Fibroblast of skin of abdomen (primary cell): ENCODE measurements around the gene FRRS1.

ENCODE experiments used
- DNase-seq: peaks from one replicate; pipeline ENCODE4 v3.0.0-alpha.2; 2013

FRRS1 gene

DNA sequence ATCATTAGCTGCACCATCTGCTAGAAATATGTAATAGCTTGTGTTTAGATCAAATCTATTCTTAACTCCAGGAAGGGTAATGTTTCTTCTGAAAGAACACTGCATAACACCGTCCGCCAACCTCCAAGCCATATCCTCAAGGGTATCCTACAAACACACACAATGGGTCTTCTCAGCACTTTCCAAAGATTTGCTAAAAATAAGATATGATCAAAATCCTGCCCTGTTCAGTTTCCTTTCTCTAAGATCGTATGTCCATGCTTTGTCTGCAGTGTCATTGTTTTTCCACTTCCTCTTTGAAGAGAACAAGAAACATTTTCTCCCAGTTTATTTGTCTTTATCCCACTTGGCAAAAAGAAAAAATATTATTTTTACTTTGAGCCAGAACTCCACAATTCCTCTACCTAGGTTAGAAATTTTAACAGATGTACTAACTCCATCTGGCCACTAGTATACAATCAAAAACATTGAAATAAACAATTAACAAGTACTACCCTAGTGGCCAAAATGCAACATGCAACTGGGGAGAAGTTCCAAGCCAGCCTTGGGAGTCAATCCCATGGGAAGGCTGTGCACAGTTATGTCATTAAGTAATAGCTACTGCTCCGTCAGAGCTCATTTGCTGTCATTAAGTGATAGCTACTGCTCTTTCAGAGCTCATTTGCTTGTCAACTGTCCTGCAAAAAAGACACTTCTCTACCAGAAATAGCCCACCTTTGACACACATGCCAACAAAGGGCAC, 37.8 kb downstream of the FRRS1 start:
- DNase-seq = peak; percentile 42

DNA sequence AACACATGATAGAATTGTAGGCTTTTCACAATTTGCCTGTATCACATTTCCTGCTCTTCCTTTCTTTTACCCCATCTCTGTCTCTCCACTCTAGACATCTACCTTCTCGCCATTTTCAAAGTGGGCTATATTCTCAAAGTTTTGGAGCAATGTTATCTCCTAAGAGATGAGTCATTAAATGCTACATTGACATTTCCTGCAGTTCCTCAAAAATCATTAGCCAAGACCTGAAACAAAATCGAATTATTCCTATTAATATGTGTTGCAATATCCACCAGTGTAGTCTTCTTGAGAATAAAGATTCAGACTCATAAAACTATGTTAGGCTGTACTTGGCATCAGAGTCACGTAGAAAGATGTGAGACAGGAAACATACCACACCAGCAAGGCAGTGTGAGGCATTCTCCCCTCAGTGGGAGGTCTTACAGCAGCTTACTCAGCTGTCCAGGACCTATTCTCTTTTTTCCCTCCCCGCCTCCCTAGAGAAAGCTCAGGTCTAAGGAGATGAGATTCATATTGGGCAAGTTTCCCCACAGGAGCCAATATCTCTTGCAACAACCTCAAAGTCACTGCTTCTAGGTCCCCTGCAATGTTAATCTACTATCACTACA, 38.8 kb downstream of the FRRS1 start:
- peak; percentile 89 for DNase-seq

DNA sequence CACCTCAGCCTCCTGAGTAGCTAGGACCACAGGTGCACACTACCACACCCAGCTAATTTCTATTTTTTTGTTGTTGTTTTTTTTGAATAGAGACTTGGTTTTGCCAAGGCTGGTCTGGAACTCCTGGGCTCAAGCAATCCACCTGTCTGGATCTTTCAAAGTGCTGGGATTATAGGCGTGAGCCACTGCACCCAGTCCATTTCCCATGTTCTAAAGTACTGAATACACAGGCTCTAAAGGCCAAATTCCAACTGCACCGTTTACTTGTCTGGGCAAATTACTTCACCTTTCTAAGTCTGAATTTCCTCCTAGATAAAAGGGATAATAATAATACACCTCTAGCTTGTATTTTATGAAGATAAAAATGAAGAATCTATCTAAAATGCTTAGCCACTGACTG, 39.6 kb downstream of the FRRS1 start:
- no peak for DNase-seq

DNA sequence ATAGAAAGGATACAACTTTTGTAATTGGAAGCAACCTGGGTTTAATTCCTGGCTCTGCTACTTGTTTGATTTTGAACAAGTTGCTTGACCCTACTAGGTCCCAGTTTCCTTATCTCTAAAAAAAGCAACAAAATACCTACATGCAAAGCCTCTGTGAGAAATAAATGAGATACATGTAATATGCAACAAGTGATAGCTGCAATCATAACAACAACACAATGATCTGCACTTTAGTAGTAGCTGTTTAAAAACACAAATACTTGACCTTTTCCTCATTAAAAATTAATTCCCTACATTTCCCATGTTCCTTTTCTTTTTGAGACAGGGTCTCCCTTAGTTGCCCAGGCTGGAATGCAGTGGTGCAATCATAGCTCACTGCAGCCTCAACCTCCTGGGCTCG, 40.0 kb downstream of the FRRS1 start:
- DNase-seq = no peak

DNA sequence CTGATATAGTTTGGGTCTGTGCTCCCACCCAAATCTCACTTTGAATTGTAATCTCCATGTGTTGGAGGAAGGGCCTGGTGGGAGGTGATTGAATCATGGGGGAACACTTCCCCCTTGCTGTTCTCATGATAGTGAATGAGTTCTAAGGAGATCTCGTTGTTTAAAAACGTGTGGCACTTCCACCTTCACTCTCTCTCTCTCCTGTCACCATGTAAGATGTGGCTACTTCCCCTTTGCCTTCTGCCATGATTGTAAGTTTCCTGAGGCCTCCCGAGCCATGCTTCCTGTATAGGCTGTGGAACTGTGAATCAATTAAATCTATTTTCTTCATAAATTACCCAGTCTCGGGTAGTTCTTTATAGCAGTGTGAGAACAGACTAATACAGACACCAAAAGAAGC, 40.4 kb downstream of the FRRS1 start:
- no peak for DNase-seq

DNA sequence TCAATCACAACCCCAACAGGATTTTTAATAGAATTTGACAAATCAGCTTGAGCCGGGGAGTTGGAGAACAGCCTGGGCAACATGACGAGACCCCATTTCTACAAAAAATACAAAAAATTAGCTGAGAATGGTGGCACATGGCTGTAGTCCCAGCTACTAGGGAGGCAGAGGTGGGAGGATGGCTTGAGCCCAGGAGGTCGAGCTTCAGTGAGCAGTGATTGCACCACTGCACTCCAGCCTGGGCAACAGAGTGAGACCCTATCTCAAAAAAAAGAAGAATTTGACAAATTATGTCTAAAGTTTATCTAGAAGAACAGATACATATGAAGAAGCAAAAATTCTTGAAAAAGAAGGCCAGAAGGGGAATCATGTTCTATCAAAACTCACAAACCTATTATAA, 43.2 kb downstream of the FRRS1 start:
- DNase-seq = no peak

DNA sequence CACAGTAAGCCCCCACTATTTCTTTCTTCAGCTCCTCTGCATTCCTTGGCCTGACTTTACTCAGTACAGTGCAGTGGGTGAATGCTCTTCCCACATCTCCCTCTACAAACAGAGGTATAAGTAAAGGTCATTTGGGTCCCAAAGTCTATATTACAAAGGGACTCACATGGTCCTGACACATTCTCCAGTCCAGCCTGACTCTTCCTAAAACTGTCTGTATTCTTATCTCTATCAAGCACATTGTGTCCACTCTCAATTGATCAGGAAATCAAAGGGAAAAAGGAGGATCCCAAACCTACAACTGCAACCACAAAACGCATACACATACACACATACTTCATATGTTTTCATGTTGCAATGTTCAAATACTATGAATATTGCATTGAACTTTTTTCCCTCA, 49.4 kb downstream of the FRRS1 start:
- DNase-seq = no peak

DNA sequence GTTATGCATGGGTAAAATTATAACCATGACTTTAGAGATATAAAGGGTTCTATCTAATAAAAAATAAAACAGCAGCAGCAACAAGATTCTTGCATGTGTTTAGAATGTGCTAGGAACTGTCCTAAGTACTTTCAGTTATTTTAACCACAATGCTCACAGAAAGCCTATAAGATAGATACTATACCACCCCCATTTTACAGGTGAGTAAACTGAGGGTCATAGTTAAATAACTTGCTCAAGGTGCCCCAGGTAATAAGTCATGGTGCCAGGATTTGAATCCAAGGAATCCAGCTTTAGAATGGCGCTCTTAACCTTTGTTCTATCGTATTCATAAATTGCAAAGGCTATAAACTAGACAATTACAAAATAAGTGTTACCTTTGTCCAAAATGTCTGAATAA, 53.4 kb downstream of the FRRS1 start:
- no peak for DNase-seq

DNA sequence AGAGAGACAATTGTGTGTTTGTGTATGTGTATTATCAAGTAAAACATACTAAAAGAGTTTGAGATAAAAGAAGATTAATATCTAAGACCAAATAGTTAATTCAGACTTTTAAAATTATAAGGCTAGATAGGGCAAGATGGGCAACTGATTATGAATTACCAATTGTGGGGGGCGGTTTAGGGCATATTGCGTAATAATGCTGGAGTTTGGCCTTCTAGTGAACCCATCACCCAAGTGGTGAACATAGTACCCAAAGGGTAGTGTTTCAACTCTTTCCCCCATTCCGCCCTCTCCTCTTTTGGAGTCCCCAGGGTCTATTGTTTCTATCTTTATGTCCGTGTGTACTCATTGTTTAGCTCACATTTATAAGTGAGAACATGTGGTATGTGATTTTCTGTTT, 55.4 kb downstream of the FRRS1 start:
- DNase-seq = no peak

DNA sequence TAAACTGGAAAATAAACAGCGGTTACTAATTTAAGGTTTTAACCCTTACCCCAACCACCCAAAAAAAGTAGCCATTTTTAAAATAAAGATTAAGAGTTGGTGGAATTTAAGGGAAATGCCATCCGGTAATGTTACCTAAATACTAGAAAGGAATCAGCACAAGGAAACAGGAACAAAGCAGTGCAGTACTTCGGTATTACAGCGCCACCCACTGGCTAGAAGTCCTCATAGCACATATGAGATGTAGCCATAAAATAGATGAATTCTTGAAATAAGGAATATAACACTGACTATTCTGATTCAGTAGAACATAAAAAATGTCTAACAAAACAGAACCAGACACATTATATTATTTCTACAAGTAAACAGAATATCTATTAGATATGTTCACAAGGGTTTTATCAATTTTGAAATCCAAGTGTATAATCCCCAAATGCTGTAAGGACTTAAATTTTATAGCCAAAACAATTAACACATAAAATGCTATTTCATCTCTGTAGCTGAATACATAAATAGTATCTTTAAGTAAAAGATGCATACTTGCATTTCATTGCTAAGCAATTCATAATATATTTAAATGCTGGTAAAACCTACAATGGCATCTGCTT, 58.8 kb downstream of the FRRS1 start:
- DNase-seq = peak; percentile 55

DNA sequence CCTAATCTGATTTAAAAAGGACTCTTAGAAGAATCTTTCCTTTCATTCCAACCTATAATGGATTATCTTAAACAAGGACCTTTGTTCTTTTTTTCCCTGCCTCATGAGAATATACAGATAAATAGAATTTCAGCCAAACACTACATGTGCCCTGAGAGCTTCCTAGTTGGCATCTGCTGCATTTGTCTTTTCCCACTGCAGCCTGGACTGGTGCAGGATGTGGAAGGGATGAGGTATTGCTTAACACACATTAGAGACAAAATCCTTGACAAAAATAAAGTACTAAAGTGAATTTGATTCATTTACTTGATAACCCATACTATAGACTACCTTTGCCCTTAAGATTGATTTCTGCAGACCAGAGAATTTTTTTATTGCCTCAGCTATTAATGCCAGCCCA, 61.0 kb downstream of the FRRS1 start:
- DNase-seq = no peak

DNA sequence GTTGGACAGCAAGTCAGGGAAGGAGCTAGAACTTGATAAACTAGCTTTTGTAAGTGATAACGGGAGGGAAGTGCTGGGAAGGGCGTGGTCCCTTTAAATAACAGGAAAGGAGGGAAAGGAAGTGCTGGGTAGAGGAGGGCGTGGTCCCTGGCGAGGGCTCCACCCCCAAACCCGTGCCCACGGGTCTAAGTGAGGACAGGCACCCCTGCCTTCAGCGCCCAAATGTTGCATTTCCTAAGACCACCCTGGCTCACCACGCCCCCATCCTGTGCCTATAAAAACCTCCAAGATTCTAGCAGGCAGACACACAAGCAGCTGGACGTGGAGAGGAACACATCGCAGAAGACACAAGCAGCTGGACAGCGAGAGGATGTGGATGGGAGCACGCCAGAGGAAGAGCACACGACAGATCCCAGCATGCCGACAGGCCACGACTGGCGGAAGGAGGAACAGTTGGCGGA, 62.0 kb downstream of the FRRS1 start:
- no peak for DNase-seq

DNA sequence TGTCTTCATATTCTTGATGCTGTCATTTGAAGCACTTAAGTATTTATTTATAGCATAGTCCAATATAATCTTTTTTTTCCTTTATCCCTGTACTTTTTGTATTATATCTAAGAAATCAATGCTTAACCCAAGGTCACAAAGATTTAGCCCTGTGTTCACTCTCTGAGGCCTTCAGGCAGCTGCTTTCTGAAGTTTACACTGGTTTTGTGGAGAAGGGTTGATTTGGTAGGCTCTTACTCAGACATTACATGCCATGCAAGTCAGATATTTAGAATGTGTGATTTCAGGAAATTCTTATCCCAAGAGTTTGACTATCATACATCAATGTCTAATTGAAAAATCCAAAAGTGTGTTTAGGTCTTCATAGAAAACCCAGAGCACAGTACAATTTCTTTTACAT, 64.2 kb downstream of the FRRS1 start:
- DNase-seq = peak; percentile 13

DNA sequence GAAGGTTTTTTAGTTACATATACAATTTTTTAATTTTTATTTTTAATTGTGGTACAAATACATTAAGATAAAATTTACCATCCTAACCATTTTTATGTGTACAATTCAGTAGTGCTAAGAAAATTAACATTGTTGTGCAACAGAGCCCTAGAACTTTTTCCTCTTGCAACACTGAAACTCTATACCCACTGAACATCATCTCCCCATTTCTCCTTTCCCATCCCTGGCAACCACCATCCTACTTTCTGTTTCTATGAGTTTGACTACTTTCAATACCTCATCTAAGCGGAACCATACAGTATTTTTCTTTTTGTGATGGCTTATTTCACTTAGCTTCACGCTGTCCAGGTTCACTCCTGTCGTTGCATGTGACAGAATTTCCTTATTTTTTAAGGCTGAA, 66.4 kb downstream of the FRRS1 start:
- no peak for DNase-seq

DNA sequence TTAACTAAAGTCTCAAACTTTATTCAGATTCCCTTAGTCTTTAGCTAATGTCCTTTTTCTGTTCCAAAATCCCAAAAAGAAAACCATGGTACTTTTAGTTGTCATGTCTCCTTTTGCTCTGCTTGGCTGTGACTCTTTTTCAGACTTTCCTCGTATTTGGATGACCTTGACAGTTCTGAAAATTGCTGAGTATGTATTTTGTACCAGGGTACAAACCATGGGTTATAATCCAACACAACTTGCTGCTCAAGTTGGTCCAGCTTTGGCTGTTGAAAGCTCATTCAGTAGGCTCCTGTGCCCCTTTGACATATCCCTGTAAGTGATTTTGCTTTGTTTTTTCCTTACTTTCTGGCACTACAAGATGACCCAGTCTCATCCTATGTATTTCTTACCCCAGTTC, 68.9 kb downstream of the FRRS1 start:
- no peak for DNase-seq

DNA sequence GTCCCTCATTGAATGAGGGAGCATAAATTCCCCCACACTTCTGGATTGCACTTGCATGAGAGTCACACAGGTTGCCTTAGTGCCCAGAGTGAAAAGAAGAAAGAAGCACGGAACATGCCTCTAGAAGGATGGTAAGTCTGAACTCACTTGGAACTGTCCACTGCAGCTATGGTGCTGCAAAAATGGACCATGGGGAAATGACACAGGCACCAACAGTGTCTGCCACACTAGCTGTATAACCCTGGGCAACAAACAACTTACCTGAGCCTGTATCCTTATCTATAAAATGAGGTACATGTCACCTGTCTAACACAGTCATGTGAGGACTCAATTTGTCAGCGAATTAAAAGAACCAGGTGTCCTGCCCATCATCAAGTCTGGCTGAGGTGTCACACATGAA, 69.8 kb downstream of the FRRS1 start:
- no peak for DNase-seq

DNA sequence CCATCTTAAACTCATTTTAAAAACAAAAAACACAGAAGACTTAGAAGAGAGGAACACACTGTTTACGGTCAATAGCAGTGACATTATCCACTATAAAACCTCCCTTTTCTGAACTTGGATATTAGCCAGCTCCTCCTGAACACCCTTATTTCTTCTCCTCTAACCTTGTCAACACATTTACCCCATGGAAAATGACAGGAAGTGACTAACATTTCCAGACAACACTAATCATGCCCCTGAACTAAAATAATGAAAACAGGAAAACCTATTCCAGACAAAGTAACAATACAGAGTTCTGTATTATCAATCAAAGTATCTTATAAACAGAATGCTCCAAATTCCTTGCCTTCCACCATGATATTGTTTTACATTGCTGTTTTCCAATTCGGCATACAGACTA, 75.3 kb downstream of the FRRS1 start:
- DNase-seq = peak; percentile 45

DNA sequence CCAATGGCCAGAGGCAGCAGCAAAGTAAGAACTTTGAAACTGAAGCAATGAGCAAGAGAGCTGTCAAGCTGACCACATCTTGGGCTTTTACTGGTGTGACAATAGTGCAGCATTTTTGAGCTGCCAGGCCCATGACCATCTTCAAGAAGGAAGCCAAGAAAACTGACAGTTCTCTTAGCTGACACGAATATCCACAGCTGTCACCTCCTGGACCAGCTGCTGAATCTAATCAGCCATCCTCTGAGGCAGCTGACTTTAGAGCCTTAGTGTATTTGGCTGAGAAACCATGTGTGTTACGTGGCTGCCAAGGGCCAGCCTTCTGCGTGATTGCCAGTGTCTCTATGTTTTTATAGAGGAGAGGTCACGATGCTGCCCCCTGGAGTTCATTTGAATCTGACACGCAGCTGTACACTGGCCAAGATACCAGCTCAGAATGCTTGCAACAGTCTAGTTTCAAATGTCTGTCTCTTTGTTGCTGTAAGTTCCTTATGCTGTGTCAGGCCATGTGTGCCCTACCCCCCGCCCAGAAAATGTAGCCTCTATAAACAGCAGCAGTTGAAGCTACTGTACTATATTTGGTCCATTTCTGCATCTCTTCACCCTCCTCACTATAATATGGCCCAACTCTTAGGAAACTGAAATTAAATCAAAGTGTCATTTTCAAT, 80.8 kb downstream of the FRRS1 start:
- peak; percentile 78 for DNase-seq

DNA sequence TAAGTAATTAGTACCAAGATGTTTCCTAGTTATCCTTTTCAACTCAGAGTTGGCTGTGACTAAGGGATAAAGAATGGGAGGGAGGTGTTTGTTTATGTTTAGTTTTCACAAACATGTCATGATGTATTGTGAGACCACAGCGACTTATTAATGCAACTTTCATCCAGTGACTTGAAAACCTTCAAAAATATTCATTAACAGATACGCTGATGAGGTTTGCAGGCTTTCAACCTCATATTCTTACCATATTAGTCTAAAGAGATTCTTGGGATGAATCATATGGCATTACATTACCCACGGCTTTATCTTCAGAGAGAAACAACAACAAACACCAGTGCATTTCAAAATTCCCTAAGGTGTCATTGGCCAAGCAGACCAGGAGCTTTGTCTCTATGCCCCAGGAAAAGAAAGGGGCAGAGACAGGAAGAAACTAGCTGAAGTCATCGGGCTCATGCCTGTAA, 84.1 kb downstream of the FRRS1 start:
- DNase-seq = peak; percentile 36

DNA sequence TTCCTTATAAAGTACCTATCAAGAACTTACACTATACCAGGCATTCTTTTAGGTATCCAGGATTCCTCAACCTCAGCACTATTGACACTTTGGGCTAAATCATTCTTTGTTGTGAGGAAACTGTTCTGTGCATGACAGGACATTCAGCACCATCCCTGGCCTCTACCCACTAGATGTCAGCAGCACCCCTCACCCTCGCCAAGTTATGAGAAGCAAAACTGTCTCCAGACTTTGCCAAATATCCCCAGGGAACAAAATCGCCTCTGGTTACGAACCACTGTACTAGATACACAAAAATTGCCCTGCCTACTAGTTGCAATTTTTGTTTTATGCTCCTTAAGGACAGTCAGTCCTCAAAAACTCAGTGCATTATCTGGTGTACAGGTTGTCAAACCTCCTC, 84.9 kb downstream of the FRRS1 start:
- no peak for DNase-seq

DNA sequence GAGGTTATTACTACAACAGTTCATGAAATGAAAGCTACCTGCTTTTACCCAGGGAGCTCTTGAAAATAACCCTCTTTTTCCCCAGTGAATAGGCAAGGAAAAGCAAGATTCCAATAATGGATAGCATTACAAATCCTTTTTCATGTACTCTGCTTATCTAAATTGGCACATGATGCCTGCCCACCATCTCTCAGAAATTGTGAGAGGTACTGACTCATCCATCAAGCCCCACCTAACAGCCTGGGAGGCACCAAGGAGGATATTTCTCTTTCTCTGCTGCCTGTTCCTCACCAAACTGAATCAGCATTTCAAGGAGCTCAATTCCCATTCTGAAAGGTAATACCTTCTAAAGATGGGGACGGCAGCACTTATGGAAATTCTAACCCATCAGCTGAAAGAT, 86.2 kb downstream of the FRRS1 start:
- DNase-seq = no peak

DNA sequence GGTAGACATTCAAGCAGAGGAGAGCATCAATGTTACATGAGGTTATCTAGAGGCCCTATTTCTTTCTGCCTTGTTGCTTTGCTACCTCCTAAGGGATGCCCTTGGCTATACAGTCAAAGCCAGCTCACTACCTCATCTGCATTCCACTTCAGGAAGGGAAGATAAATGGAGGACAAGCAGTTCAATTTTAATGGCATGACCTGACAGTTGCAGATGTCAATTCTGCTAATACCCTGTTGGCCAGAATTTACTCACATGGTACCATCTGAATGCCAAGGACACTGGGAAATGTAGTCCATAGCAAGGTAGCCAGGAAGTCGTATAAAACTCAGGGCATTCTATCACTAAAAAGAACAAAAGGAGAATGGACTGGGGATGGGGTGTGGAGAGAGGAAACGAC, 89.0 kb downstream of the FRRS1 start:
- peak; percentile 28 for DNase-seq

DNA sequence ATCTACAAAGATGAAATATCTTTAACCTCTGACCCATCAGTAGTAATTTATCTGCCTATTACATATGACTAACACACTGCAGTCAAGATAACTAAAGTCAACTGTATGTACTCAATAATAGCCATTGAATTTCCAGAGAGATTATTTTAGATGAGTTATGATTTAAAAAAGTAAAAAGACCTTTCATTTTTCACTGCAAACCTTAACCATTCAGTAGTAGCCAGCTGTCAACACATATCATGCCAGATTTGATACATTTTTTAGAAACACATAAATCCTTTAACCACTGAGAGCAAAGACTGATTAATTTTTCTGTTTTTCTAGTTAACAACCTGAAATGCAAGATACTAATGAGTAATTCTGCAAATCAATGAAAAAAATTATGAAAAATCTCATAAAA, 89.6 kb downstream of the FRRS1 start:
- DNase-seq = peak; percentile 49

DNA sequence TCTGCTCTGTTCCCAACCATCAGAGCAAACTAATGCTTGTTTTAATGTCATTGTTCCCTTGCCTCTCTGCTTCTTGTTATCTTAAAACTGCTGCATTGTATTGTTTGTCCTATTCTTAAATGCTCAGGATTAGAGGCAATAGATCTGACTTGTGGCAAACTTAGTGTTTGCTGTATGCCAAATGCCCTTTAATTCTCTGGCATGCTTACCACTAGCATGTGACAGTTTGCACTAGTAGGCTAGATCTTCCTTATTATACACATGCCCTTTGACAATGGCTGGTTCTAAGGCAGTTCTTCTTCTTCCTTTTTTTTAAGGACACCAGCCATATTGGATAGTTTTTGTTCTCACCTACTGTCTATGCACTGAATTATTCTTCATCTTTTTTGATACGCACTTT, 90.4 kb downstream of the FRRS1 start:
- no peak for DNase-seq
